Hematopoietic multipotent progenitor cell treated with erythropoietin and hydrocortisone succinate and interleukin-3 and kit ligand, for 8 days (in vitro differentiated cells): Measurements from ENCODE around the gene GPC5.
"Not testable (repeated sequence)": the region's sequence is repeated elsewhere in the genome, so short reads cannot be mapped to it uniquely, and the experiment has no call there.

Experiments
- DNase-seq: peaks from one replicate; pipeline ENCODE4 v3.0.0-alpha.2; 2015

The GPC5 gene

GRCh38 chr13:92516878-92517277, 1118.5 kb downstream of the GPC5 start:
- not testable (repeated sequence) for DNase-seq

- DNase-seq = not testable (repeated sequence)
These were observed 1120.2 kb downstream of the GPC5 start for GRCh38 chr13:92518622-92519021.

- no peak for DNase-seq
These were observed 1131.9 kb downstream of the GPC5 start for GRCh38 chr13:92530364-92530763.

GRCh38 chr13:92535222-92536006, 1137.0 kb downstream of the GPC5 start:
- no peak for DNase-seq

DNA sequence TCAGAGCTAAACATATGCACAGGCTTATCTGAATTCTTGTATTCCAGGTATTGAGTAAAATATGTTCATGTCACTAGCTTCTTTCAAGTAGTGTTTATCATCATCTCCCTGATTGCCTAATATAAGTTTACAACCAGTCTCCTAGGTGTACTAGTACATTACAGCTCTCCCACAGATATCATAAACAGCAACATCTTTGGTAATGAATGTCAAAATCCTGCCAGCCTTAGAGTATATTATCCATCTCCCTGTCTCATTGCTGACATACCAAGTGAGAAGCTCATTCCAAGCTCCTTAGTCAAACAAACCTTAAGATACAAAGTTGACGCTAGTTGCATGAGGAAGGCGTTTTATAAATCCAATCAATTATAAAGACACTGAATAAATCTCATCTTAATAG, 1139.0 kb downstream of the GPC5 start:
- no peak for DNase-seq

DNA sequence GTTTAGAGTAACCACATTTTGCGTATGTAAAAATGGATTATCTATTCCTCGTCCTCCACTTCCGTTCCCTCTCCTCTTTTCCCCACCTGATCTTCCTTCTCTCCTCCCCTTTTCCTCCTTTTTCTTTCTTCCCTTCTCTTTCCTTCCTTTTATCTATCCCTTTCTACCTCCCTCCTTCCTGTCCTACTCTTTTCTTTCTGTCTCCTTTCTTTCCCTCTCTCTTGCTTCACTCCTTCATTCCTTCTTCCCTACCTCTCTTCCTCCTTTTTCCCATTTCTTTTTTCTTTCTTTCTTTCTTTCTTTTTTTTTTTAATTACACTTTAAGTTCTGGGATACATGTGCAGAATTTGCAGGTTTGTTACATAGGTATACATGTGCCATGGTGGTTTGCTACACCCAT, 1139.7 kb downstream of the GPC5 start:
- no peak for DNase-seq

DNA sequence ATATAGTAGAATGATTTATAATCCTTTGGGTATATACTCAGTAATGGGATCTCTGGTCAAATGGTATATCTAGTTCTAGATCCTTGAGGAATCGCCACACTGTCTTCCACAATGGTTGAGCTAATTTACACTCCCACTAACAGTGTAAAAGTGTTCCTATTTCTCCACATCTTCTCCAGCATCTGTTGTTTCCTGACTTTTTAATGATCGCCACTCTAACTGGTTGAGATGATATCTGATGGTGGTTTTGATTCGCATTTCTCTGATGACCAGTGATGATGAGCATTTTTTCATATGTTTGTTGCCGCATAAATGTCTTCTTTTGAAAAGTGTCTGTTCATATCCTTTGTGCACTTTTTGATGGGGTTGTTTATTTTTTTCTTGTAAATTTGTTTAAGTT, 1140.7 kb downstream of the GPC5 start:
- not testable (repeated sequence) for DNase-seq

- no peak for DNase-seq
These were observed 1148.8 kb downstream of the GPC5 start for GRCh38 chr13:92547266-92547665.

- DNase-seq = no peak
These were observed 1150.9 kb downstream of the GPC5 start for GRCh38 chr13:92549276-92549675.

DNA sequence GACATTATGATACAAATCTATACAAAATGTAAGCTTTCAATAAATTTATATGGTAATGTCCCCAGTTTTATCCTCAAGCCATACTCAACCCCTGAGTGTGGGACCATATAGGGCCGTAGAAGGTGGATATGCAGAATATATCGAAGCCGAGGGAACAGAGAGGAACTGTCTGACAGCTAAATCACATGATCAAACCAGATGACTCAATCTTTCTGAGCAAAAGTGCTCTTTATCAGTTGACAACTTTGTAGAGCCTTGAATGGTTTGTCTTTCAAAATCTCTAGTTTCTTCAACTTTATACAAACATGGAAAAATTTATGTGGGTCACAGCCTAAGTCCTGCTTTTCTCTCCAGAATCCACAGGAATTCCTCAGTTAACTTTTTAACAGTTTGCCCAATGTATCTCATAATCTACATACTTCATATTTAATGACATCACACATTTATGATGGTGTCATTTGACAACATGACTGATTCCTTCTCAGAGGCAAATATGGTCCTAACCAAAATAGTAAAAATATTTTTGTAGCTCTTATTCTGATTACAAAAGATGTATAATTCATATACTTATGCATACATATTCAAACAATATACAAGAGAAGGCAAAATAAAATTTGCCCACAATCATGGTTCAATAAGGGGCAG, 1155.2 kb downstream of the GPC5 start:
- no peak for DNase-seq

- DNase-seq = no peak
These were observed 1162.5 kb downstream of the GPC5 start for GRCh38 chr13:92560883-92561282.

- no peak for DNase-seq
These were observed 1166.5 kb downstream of the GPC5 start for GRCh38 chr13:92564942-92565341.

- no peak for DNase-seq
These were observed 1168.3 kb downstream of the GPC5 start for GRCh38 chr13:92566767-92567166.

GRCh38 chr13:92572190-92572589, 1173.8 kb downstream of the GPC5 start:
- DNase-seq = no peak

GRCh38 chr13:92573467-92574057, 1175.1 kb downstream of the GPC5 start:
- DNase-seq = no peak

GRCh38 chr13:92574499-92574898, 1176.1 kb downstream of the GPC5 start:
- no peak for DNase-seq

DNA sequence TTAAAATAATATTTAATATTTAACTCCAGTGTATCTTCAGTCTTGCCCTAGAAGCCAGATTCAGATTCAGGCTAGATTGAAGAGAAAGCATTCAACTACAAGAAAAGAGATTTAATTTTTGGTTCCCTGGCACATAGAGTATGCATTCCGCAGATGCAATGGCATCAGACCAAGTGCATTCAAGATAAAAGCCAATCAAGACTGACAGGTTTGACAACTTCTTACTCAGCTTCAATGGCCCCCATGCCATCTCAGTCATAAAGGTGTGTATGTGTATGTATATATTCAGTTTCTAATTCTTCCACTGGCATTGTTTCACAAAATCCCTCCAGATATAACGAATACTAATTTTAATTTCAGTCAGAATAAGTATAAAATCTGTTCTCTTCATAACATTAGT, 1177.4 kb downstream of the GPC5 start:
- DNase-seq = no peak

DNA sequence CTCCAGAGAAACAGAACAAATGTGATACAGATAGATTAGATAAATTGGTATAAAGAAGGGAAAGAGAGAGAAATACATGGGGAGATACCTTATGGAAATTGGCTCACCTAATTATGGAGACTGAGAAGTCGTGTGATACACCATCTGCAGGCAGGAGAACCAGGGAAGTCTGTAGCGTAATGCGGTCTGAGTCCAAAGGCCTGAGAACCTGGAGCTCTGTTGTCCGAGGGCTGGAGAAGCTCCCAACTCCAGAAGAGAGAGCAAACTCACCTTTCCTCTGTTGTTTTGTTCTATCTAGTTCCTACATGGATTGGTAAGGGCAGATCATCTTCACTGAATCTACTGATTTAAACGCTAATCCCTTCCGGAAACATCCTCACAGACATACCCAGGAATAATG, 1179.9 kb downstream of the GPC5 start:
- DNase-seq = no peak

DNA sequence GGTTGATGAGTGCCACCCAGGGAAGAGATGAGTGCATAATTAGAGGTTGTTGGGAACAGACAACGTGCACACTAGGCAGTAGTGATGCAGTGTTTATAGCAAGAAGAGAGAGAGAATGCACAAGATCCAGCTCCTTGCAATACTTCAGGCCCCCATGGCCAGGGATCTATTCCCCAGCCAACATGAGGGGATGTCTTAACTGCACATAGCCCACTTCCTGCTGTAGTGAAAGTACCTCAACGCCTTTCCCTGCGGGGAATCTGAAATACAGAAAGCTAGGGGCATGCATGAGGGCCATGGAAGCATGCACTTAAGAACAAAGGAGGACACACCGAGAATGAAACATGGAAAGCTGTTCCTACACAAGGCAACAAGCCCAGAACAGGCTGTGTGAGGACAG, 1191.5 kb downstream of the GPC5 start:
- DNase-seq = no peak

- DNase-seq = no peak
These were observed 1192.1 kb downstream of the GPC5 start for GRCh38 chr13:92590503-92590908.

DNA sequence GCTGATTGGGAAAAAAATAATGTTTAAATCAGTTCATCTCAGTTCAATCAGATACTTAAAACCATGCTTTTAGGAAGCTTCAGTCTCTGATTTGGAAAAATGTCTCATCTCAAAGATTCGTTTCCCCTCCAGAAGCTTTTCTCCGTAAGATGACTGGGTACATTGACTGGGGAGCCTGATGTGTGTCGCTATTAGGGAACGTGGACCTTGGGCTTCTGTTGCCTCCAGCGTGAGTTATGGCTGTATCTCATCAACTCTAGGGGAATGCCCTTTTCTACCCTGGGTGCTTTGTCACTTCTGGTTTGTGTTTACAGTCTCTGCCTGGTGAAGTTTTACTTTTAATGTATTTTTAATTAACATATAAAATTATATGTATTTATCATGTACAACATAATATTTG, 1192.7 kb downstream of the GPC5 start:
- DNase-seq = no peak

DNA sequence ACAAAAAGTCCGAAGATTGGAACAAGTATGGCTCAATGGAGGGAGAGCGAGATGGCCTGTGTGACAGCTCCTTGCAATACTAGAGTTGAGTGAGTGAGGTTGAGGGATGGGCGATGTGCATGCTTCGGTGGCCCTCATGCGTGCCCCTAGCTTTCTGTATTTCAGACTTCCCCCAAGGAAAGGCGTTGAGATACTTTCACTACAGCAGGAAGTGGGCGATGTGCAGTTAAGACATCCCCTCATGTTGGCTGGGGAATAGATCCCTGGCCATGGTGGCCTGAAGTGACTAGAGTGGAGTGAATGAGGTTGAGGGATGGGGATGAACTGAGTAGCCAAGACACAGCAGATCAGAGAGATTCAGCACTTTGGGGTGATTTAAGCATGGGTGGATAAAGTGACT, 1194.3 kb downstream of the GPC5 start:
- DNase-seq = no peak

DNA sequence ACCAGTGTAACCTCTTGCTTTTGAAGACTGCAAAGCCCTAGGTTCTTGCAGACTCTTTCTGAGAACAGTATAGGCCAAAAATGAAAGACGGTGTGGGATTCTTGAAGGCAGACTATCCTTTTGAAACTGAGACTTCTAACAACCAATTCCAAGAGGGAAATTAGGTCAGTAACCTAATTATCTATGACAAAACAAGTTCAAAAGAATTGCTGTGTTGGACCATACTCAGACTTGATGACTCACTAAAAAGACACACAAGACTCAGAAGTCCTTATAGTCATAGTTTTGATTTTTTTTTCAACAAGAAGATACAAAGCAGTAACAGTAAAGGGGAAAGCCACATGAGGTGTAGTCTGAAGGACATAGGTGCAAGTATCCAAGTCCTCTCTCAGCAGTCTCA, 1204.1 kb downstream of the GPC5 start:
- DNase-seq = no peak

- DNase-seq = no peak
These were observed 1211.0 kb downstream of the GPC5 start for GRCh38 chr13:92609376-92609775.
